Neural cell (in vitro differentiated cells): ENCODE data around the gene FCER2. TPM values are rescaled to one million over a fixed set of nuclear protein-coding genes. Genes with fewer than 3 reads are reported as not detected.

Source experiments
- H2AFZ ChIP-seq: fragments of 200-600, 300-800 bp; sonication (generic), shearing (Covaris generic); 2 replicates; pipeline ENCODE4 v1.6.0; 2014; ENCODE audit warnings: low read depth, mild to moderate bottlenecking, antibody characterized with exemption, low read length, moderate library complexity
- H3F3A ChIP-seq: fragments of 200-600 bp; shearing (Covaris generic); 2 replicates; pipeline ENCODE4 v1.6.1; 2016; ENCODE audit warnings: mild to moderate bottlenecking, moderate library complexity, mixed read lengths, antibody characterized with exemption, low read length; ENCODE audit not compliant: insufficient read depth, poor library complexity, severe bottlenecking
- H3K27ac ChIP-seq: fragments of 200-600, 300-800 bp; sonication (generic), shearing (Covaris generic); 2 replicates; pipeline ENCODE4 v1.5.1; 2014; ENCODE audit warnings: mild to moderate bottlenecking, low read length, moderate library complexity
- H3K27me3 ChIP-seq: fragments of 300-800, 200-600 bp; sonication (generic), shearing (Covaris generic); 2 replicates; pipeline ENCODE4 v1.6.0; 2014; ENCODE audit warnings: mild to moderate bottlenecking, low read depth, low read length, moderate library complexity; ENCODE audit not compliant: insufficient read depth
- H3K36me3 ChIP-seq: fragments of 300-800, 200-600 bp; sonication (generic), shearing (Covaris generic); 2 replicates; pipeline ENCODE4 v1.5.1; 2014; ENCODE audit warnings: mild to moderate bottlenecking, antibody characterized with exemption, low read length, moderate library complexity; ENCODE audit not compliant: insufficient read depth
- H3K4me2 ChIP-seq: fragments of 300-800, 200-600 bp; sonication (generic), shearing (Covaris generic); 2 replicates; pipeline ENCODE4 v1.6.0; 2014; ENCODE audit warnings: mild to moderate bottlenecking, low read length
- H3K4me3 ChIP-seq: fragments of 300-800, 200-600 bp; sonication (generic), shearing (Covaris generic); 2 replicates; pipeline ENCODE4 v1.5.1; 2014; ENCODE audit warnings: mild to moderate bottlenecking, low read length, moderate library complexity
- H3K79me2 ChIP-seq: fragments of 200-600 bp; shearing (Covaris generic); replicated peaks from 2 replicates; pipeline ENCODE4 v1.6.0; 2014; ENCODE audit warnings: mild to moderate bottlenecking, low read length, moderate library complexity; ENCODE audit not compliant: insufficient read depth
- H3K9ac ChIP-seq: fragments of 300-800, 200-600 bp; sonication (generic), shearing (Covaris generic); 2 replicates; pipeline ENCODE4 v1.6.1; 2016; ENCODE audit warnings: mild to moderate bottlenecking, low read length, mixed read lengths
- H3K9me2 ChIP-seq: fragments of 200-600 bp; shearing (Covaris generic); 2 replicates; pipeline ENCODE4 v1.6.1; 2016; ENCODE audit warnings: mild to moderate bottlenecking, low read length, mixed read lengths; ENCODE audit not compliant: insufficient read depth
- H3K9me3 ChIP-seq: fragments of 200-600, 300-800 bp; sonication (generic), shearing (Covaris generic); 2 replicates; pipeline ENCODE4 v1.6.1; 2016; ENCODE audit warnings: mild to moderate bottlenecking, mixed run types, low read length, moderate library complexity, mixed read lengths
- H4K20me1 ChIP-seq: fragments of 200-600 bp; shearing (Covaris generic); 2 replicates; pipeline ENCODE4 v1.6.1; 2016; ENCODE audit warnings: mild to moderate bottlenecking, mixed run types; ENCODE audit not compliant: insufficient read depth
- EP300 ChIP-seq: fragments of 450-650 bp; conservative IDR thresholded peaks from 2 replicates; pipeline ENCODE4 v1.6.1; 2014; ENCODE audit warnings: antibody characterized with exemption, mild to moderate bottlenecking, moderate library complexity; ENCODE audit not compliant: poor library complexity, severe bottlenecking
- EZH2 ChIP-seq: fragments of 200-600, 300-800 bp; shearing (Covaris generic), sonication (generic); IDR thresholded peaks from 2 replicates; pipeline ENCODE4 v1.6.1; 2014; ENCODE audit warnings: antibody characterized with exemption, low read length, borderline replicate concordance, mild to moderate bottlenecking; ENCODE audit not compliant: insufficient read depth, poor library complexity, severe bottlenecking
- MXI1 ChIP-seq: fragments of 450-650 bp; conservative IDR thresholded peaks from 2 replicates; pipeline ENCODE4 v1.6.1; 2014; ENCODE audit warnings: antibody characterized with exemption, mild to moderate bottlenecking; ENCODE audit not compliant: poor library complexity, severe bottlenecking
- POLR2AphosphoS5 ChIP-seq: IDR thresholded peaks from 2 replicates; pipeline ENCODE4 v1.6.1; 2012
- RAD21 ChIP-seq: fragments of 450-650 bp; conservative IDR thresholded peaks from 2 replicates; pipeline ENCODE4 v1.6.1; 2014; ENCODE audit warnings: antibody characterized with exemption, mild to moderate bottlenecking, moderate library complexity
- SMC3 ChIP-seq: fragments of 450-650 bp; conservative IDR thresholded peaks from 2 replicates; pipeline ENCODE4 v1.6.1; 2014; ENCODE audit warnings: antibody characterized with exemption, mild to moderate bottlenecking, moderate library complexity; ENCODE audit not compliant: poor library complexity
- TAF1 ChIP-seq: IDR thresholded peaks from 2 replicates; pipeline ENCODE4 v1.6.1; 2012; ENCODE audit warnings: low read depth
- polyA plus RNA-seq: library from polyadenylated mRNA; depleted of rRNA; stranded (reverse); fragments of >200 nt; gene quantifications from 2 replicates; pipeline ENCODE4 v1.2.3, GENCODE V29; 2014
- TF ChIP-seq, protein P1 (sequence below): fragments of 450-650 bp; IDR thresholded peaks from 2 replicates; pipeline ENCODE4 v1.5.1; 2014; ENCODE audit warnings: antibody characterized with exemption, mild to moderate bottlenecking, moderate library complexity; ENCODE audit not compliant: poor library complexity, severe bottlenecking
- TF ChIP-seq, protein P2 (sequence below): IDR thresholded peaks from 2 replicates; pipeline ENCODE4 v1.6.1; 2012; ENCODE audit warnings: borderline replicate concordance

Gene FCER2
- polyA plus RNA-seq, 1 donor from 2014 or later: not detected

- Histone ChIP-seq H3F3A (no peaks in the 10 kb centered on the region), H3K9ac (no peak overlapping the region), H3K4me2 (no peak overlapping the region), H3K4me3 (no peak overlapping the region), H3K79me2 (no peaks in the 10 kb centered on the region), H3K27ac (no peak overlapping the region), H3K9me3 (no peaks in the 10 kb centered on the region), H3K27me3 (peaks cover 48% of the 10 kb centered on the region), H4K20me1 (no peaks in the 10 kb centered on the region), H2AFZ (no peak overlapping the region), H3K36me3 (no peaks in the 10 kb centered on the region), H3K9me2 (no peaks in the 10 kb centered on the region)
- TF ChIP-seq, protein P1, sequence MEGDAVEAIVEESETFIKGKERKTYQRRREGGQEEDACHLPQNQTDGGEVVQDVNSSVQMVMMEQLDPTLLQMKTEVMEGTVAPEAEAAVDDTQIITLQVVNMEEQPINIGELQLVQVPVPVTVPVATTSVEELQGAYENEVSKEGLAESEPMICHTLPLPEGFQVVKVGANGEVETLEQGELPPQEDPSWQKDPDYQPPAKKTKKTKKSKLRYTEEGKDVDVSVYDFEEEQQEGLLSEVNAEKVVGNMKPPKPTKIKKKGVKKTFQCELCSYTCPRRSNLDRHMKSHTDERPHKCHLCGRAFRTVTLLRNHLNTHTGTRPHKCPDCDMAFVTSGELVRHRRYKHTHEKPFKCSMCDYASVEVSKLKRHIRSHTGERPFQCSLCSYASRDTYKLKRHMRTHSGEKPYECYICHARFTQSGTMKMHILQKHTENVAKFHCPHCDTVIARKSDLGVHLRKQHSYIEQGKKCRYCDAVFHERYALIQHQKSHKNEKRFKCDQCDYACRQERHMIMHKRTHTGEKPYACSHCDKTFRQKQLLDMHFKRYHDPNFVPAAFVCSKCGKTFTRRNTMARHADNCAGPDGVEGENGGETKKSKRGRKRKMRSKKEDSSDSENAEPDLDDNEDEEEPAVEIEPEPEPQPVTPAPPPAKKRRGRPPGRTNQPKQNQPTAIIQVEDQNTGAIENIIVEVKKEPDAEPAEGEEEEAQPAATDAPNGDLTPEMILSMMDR: no peak
- no peak for TF ChIP-seq EZH2
- TF ChIP-seq EP300: no peak
- TF ChIP-seq, protein P2, sequence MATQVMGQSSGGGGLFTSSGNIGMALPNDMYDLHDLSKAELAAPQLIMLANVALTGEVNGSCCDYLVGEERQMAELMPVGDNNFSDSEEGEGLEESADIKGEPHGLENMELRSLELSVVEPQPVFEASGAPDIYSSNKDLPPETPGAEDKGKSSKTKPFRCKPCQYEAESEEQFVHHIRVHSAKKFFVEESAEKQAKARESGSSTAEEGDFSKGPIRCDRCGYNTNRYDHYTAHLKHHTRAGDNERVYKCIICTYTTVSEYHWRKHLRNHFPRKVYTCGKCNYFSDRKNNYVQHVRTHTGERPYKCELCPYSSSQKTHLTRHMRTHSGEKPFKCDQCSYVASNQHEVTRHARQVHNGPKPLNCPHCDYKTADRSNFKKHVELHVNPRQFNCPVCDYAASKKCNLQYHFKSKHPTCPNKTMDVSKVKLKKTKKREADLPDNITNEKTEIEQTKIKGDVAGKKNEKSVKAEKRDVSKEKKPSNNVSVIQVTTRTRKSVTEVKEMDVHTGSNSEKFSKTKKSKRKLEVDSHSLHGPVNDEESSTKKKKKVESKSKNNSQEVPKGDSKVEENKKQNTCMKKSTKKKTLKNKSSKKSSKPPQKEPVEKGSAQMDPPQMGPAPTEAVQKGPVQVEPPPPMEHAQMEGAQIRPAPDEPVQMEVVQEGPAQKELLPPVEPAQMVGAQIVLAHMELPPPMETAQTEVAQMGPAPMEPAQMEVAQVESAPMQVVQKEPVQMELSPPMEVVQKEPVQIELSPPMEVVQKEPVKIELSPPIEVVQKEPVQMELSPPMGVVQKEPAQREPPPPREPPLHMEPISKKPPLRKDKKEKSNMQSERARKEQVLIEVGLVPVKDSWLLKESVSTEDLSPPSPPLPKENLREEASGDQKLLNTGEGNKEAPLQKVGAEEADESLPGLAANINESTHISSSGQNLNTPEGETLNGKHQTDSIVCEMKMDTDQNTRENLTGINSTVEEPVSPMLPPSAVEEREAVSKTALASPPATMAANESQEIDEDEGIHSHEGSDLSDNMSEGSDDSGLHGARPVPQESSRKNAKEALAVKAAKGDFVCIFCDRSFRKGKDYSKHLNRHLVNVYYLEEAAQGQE: no peak
- no peak for TF ChIP-seq POLR2AphosphoS5
- TF ChIP-seq MXI1: no peak
- no peak for TF ChIP-seq TAF1
- TF ChIP-seq RAD21: no peak
- TF ChIP-seq SMC3: no peak
Measured at GRCh38 chr19:7734220-7735203, 32.6 kb upstream of the FCER2 start.

- Histone ChIP-seq H3K36me3 (no peaks in the 10 kb centered on the region), H3K4me3 (no peak overlapping the region), H3K9ac (no peak overlapping the region), H3K27me3 (peaks cover 59% of the 10 kb centered on the region), H3K9me3 (no peaks in the 10 kb centered on the region), H3K4me2 (no peak overlapping the region), H2AFZ (no peak overlapping the region), H3K9me2 (no peaks in the 10 kb centered on the region), H3F3A (no peaks in the 10 kb centered on the region), H3K27ac (no peak overlapping the region), H3K79me2 (no peaks in the 10 kb centered on the region), H4K20me1 (no peaks in the 10 kb centered on the region)
- TF ChIP-seq POLR2AphosphoS5: no peak
- no peak for TF ChIP-seq RAD21
- TF ChIP-seq, protein P2: no peak
- TF ChIP-seq TAF1: no peak
- no peak for TF ChIP-seq SMC3
- no peak for TF ChIP-seq MXI1
- TF ChIP-seq, protein P1: no peak
- no peak for TF ChIP-seq EZH2
- TF ChIP-seq EP300: no peak
Measured at GRCh38 chr19:7733376-7733775, 31.4 kb upstream of the FCER2 start.
